Renal cortical epithelial cell (primary cell): ENCODE data around the gene ADAT3. TPM values are rescaled to one million over a fixed set of nuclear protein-coding genes. Genes with fewer than 3 reads are reported as not detected.
A peak's percentile ranks its signal among the peaks of the same experiment; 100 is the strongest.
"Not testable (repeated sequence)": the region's sequence is repeated elsewhere in the genome, so short reads cannot be mapped to it uniquely, and the experiment has no call there.

Source experiments
- DNase-seq: peaks from one replicate; pipeline ENCODE4 v3.0.0-alpha.2; 2011; ENCODE audit warnings: low read depth
- total RNA-seq: library from RNA; depleted of rRNA; stranded (reverse); fragments of >200 nt; gene quantifications from 2 replicates; pipeline ENCODE4 v1.2.3, GENCODE V29; 2014

The ADAT3 gene
- total RNA-seq, 1 donor from 2014 or later, result 6.5 TPM

DNA sequence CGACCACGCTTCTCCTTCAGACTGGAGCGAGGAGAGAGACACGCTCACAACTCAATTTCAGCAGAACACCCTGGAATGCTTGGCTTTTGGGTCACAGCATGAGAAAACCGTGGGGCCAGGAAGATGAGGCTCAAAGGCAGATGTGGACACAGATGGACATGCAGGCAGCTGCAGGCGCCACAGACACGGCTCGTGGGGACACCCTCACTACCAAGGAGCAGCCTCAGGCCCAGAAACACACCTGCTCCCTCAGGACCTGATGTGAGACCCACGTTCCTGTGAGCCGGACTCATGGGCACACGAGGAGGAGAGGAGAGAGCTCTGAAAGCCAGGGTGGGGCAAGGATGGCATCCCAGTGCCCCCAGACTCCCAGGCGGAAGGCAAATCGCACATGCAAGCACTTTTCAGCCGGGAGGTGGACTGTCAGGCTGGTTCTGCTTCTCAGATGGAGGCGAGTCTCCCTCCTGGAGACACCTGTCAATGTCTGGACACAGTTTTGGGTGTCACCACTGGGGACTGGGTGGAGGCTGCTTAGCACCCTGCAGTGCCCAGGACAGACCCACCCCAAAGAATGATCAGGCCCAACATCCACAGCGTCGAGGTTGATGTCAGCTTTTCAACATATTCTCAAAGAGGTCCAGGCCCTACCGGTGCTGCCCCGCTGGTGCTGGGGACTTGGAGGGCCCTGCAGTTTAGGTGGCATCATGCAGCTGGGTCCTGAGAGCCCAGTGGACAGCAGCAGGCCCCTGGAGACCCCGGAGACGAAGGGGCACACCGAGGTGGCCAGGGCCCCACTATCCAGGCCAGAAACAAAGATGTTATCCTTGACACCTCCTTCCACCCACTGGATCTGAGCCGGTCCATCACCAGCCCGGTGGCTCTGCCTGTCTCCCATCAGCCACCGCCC, 22.2 kb upstream of the ADAT3 start:
- DNase-seq, result no peak

GRCh38 chr19:1883784-1884183, 21.4 kb upstream of the ADAT3 start:
- no peak for DNase-seq

- no peak for DNase-seq
These were observed 20.9 kb upstream of the ADAT3 start for GRCh38 chr19:1884291-1884718.

GRCh38 chr19:1884719-1885334, 20.4 kb upstream of the ADAT3 start:
- DNase-seq, result no peak

DNA sequence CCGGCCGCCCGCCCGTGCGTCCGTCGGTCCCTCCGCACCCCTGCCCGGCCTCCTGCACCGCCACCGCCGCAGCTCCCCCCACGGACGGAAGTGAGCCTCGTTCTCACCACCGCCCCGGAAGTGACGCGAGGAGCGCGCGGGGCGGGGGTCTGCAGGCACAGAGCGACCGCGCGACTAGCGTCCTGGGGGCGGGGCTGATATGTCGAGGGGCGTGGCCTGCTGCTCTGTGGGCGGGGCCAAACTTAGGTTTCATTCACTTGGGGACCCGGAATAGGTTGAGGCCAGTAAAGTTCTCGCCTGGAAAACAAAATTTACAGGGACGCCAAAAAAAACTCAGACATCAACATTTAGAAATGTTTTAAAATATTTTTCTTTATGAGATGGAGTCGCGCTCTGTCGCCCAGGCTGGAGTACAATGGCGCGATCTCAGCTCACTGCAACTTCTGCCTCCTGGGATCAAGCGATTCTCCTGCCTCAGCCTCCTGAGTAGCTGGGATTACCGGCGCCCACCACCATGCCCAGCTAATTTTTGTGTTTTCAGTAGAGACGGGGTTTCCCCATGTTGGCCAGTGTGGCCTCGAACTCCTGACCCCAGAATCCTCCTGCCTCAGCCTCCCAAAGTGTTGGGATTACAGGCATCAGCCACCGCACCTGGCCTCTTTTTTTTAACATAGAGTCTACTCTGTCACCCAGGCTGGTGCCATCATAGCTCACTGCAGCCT, 19.6 kb upstream of the ADAT3 start, which contains the start of gene ABHD17A:
TSS of gene ABHD17A (minus strand) at position 99 of the 722 bp plus-strand sequence. CDS start 3,930 bp downstream, outside the sequence.
- peak; percentile 71 for DNase-seq

DNA sequence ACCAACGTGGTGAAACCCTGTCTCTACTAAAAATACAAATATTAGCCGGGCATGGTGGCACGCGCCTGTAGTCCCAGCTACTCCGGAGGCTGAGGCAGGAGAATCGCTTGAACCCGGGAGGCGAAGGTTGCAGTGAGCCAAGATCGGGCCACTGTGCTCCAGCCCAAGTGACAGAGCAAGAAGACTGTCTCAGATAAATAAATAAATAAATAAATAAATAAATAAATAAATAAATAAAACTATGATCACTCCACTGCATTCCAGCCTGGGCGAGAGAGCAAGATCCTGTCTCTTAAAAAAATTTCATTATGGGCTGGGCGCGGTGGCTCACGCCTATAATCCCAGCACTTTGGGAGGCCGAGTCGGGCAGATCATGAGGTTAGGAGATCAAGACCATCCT, 18.8 kb upstream of the ADAT3 start:
- DNase-seq, result not testable (repeated sequence)

DNA sequence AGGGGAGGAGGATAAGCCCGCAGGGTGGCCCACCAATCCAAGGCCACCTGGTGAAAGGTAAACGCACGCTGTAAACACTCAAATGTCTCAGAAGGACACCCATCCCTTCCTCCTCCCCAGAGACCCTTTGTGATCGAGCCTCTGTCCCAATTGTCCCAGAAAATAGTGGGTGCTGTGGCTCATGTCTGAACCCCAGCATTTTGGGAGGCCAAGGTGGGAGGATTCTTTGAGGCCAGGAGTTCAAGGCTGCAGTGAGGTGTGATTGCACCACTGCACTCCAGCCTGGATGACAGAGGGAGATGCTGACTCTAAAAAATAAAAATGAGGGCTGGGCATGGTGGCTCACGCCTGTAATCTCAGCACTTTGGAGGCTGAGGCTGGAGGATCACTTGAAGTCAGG, 16.8 kb upstream of the ADAT3 start:
- no peak for DNase-seq

DNA sequence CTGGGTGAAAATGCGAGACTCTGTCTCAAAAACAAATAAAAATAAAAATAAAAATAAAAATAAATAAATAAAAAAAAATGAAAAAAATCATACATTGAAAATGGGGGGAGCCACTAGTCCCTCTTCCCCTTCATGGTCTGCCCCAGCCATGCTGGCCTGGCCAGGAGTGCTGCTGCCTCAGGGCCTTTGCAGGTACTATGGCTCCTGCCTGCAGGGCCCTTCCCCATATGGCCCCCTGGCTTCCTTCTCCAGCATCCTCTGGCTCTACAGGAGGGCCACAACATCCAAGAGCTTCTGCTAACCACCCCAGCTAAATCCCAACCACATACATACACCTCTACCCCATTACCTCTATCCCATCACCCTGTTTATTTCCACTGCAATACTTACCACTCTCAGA, 15.3 kb upstream of the ADAT3 start:
- DNase-seq, result no peak

DNA sequence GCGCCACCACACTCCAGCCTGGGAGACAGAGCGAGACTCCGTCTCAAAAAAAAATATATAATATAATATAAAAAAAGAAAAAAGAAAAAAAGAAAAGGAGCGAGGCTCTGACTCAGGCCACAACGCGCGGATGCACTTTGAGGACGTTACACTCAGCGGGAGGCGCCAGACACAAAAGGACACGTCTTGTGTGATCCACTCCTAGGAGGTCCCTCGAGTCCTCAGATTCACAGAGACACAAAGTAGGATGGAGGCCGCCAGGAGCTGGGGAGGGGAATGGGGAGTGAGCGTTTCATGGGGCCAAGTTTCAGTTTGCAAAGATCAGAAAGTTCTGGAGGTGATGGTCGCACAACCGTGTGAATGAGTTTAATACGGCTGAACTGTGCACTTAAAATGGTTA, 11.4 kb upstream of the ADAT3 start:
- no peak for DNase-seq

- no peak for DNase-seq
These were observed 8.7 kb upstream of the ADAT3 start for GRCh38 chr19:1896508-1896907.

- DNase-seq, result no peak
These were observed 3.2 kb upstream of the ADAT3 start for GRCh38 chr19:1901940-1902404.

DNA sequence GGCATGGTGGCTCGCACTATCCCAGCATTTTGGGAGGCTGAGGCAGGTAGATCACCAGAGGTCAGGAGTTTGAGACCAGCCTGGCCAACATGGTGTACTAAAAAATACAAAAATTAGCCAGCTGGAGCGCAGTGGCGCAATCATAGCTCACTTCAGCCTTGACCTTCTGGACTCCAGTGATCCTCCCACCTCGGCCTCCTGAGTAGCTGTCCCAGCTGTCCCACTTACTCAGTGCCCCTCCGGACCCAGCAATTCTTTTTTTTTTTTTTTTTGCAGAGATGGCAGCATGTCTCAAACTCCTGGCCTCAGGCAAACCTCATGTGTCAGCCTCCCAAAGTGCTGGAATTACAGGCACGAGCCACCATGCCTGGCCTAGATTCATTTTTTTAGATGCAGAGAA, 2.3 kb upstream of the ADAT3 start:
- no peak for DNase-seq

GRCh38 chr19:1904860-1905109, 414 bp upstream of the ADAT3 start:
- no peak for DNase-seq

DNA sequence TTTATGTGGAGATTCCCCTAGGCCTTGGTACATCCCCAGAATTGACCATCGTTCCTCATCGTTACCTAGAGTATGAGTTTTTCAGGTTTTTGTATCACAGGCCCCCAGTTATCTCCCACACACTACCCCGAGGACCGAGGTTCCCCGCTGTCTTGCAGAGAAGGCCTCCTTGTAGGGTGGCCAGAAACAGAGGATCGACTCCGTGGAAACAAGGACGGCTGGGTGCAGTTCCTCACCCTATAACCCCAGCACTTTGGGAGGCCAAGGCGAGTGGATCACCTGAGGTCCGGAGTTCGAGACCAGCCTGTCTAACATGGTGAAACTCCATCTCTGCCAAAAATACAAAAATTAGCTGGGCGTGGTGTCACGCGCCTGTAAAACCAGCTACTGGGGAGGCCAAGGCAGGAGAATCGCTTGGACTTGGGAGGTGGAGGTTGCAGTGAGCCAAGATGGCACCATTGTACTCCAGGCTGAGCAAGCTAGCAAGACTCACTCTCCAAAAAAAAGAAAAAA, 720 bp downstream of the ADAT3 start:
- no peak for DNase-seq

DNA sequence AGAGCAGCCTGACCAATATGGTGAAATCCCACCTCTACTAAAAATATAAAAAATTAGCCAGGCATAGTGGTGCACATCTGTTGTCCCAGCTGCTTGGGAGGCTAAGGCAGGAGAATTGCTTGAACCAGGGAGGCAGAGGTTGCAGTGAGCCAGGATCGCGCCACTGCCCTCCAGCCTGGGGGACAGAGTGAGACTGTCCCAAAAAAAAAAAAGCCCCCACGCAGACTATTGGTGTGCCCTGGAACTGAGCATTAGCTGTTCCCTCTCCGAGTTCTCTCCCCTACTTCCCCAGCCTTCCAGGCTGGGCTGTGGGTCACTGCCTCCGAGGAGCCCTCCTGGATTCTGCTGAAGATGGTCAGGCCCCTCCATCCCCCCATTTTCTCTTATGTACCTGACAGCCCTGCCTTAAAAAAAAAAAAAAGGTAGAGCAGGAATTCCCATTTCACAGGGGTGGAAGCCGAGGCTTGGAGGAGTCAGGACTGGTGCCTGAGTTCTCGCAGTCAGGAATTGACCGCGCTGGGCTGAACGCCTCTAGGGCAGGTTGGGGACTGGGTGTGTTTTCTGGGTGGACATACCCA, 1.9 kb downstream of the ADAT3 start:
- no peak for DNase-seq

DNA sequence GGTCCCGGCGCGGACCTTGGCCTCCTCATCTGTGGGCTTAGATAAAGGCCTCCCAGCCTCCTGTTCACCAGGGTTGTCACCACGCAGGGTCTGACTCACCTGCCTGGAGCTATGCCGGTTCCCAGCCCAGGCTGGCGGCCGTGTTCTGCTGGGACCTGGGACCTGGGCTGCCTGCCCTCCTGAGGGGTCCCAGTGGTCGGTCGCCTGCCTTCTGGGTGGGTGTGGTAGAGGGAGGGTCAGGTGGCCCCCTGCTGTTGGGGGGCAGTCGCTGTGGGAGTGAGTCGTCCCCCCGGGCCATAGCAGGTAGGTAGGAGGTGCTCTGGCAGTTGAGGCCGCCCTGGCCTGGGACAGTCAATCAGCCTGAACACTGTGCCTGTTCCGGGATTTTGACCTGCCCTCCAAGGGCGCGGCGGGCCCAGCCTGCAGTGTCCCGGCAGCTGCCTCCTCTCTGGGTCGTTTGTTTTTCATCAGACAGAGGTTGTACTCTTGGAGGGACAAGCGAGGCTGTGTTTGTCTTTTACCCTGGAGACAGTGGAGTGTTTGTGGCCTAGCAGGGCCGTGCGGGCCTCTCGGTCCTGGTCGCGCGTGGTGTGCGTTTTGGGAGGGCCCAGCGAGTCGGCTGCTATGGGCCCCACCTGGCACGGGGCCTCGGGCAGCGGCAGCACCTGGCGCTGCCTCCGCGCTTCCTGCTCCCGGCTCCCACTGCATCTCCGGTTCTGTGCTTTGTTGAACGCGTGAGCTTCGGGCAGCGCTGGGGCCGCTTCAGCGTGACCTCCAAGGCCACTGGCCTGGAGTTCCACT, 2.6 kb downstream of the ADAT3 start:
- DNase-seq, result peak; percentile 38

- no peak for DNase-seq
These were observed 3.1 kb downstream of the ADAT3 start for GRCh38 chr19:1908364-1908678.

GRCh38 chr19:1909761-1910080, 4.5 kb downstream of the ADAT3 start:
- DNase-seq, result no peak

DNA sequence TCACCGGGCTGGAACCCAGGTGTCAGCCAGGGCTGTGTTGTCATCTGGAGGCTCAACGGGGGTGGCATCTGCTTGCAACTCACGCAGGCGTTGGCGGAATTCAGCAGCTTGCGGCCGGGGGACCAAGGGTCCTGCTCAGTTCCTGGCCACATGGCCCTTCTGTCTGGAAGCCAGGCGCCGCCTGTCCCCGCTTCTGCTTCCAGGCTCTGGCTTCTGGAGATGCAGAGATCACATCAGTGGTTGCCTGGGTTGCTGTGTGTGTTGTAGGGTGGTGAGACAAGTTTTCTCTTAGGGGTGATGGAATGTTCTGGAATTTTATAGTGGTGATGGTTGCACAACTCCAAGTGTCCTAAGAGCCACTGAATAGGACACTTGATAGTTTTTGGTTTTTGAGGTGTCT, 5.0 kb downstream of the ADAT3 start:
- DNase-seq, result no peak

DNA sequence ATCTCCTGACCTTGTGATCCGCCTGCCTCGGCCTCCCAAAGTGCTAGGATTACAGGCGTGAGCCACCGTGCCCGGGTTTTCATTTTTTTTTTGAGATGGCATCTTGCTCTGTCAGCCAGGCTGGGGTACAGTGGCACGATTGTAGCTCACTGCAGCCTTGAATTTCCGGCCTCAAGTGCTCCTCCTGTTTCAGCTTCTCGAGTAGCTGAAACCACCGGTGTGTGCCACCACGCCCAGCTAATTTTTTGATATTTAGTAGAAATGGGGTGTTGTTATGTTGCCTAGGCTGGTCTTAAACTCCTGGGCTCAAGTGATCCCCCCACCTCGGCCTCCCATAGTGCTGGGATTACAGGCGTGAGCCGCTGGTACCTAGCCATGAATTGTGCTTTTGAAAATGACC, 5.9 kb downstream of the ADAT3 start:
- DNase-seq, result no peak

- no peak for DNase-seq
These were observed 6.8 kb downstream of the ADAT3 start for GRCh38 chr19:1911995-1912394.
